GM19468 (cell line): Measurements from ENCODE around the gene MAP3K15.

Experiments used
- ATAC-seq: cut with Tn5 transposase; IDR thresholded peaks from one replicate; pipeline ENCODE4 v1.9.1; 2021; ENCODE audit warnings: mild to moderate bottlenecking, moderate library complexity, moderate number of reproducible peaks; ENCODE audit not compliant: unreplicated experiment; ENCODE audit errors: extremely low read depth

Gene MAP3K15, protein sequence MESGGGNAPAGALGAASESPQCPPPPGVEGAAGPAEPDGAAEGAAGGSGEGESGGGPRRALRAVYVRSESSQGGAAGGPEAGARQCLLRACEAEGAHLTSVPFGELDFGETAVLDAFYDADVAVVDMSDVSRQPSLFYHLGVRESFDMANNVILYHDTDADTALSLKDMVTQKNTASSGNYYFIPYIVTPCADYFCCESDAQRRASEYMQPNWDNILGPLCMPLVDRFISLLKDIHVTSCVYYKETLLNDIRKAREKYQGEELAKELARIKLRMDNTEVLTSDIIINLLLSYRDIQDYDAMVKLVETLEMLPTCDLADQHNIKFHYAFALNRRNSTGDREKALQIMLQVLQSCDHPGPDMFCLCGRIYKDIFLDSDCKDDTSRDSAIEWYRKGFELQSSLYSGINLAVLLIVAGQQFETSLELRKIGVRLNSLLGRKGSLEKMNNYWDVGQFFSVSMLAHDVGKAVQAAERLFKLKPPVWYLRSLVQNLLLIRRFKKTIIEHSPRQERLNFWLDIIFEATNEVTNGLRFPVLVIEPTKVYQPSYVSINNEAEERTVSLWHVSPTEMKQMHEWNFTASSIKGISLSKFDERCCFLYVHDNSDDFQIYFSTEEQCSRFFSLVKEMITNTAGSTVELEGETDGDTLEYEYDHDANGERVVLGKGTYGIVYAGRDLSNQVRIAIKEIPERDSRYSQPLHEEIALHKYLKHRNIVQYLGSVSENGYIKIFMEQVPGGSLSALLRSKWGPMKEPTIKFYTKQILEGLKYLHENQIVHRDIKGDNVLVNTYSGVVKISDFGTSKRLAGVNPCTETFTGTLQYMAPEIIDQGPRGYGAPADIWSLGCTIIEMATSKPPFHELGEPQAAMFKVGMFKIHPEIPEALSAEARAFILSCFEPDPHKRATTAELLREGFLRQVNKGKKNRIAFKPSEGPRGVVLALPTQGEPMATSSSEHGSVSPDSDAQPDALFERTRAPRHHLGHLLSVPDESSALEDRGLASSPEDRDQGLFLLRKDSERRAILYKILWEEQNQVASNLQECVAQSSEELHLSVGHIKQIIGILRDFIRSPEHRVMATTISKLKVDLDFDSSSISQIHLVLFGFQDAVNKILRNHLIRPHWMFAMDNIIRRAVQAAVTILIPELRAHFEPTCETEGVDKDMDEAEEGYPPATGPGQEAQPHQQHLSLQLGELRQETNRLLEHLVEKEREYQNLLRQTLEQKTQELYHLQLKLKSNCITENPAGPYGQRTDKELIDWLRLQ (N-terminal part only)

DNA sequence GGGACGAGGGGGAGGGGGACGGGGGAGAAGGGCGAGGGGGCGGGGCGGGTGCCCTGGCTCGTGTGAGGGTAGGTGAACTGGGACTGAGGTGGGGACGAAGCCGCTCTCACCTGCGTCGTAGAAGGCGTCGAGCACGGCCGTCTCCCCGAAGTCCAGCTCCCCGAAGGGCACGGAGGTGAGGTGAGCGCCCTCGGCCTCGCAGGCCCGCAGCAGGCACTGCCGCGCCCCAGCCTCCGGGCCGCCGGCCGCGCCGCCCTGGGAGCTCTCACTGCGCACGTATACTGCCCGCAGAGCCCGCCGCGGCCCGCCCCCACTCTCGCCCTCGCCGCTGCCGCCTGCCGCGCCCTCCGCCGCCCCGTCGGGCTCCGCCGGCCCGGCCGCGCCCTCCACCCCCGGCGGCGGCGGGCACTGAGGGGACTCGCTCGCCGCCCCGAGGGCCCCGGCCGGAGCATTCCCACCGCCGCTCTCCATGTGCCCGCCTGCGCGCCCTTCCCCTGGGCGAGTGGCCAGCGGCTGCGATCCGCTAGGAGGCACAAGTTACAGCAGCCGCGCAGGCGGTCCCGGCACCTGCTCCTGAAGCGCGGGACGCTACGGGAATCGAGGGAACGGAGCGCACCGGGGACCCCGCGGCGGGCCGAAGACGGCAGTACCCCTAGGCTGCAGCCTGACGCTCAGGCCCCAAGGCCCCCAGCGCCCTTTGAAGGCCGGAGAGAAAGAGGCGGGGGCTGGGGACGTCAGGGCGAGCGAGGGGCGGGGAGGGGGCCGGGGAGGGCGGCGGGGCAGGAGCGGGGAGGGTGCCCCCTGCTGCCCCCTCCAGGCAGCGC is at the start of gene MAP3K15:
TSS of gene MAP3K15 (minus strand) at position 718 of the 824 bp plus-strand sequence. CDS start at position 471, 247 bp downstream.
- no peak for ATAC-seq

DNA sequence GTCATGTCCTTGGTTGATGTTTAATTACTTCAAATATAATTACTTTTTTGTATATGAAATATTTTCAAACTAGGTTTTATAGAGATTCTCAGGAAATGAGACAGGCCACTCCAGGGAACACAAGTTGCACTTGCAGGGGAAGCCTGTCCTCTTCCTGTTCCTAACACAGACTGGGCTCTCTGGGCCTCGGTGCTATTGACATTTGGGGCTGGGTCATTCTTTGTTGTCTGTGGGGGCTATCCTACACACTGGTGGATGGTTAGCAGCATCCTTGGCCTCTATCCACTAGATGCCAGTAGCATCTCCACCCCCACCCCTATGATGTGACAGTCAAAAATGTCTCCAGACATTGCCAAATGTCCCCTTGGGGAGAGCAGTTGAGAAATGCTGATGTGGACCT is 49.3 kb upstream of the MAP3K15 start:
- ATAC-seq = no peak

DNA sequence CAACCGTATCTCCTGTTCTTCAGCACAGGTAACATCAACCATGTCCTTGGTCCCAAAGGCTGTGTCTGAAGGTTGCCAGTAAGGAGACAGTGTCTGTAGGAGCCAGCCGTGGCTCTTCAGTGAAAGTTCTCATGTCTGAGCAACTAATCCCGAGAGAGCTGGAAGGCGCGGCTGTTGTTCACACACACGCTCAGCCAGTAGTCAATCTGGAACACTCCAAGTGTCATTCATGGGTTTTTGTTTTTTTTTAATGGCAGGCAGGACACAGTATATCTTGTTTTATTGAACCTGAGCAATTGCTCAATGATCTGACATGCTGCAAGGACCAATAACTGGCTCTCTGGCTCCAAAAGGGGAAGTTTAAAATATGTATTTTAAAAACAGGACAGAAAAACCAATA is 48.4 kb upstream of the MAP3K15 start:
- ATAC-seq = no peak

DNA sequence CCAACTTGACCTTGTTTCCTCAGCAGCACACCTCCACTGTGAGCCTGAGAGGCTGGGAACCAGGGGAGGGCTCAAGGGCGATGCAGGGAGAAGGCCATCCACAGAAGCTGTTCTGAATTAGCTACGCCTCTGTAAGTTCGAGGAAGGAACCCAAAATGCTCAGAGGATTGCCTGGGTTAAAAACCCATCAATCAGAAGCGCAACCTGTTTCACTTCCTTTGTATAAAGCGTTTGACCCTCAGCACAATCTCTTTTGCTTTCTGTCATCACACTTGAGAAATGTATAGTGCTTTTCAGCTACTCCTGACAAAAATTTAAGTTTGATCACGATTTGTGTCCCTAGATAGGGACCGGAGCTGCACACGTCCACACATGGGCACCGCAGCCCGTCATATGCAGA is 48.0 kb upstream of the MAP3K15 start:
- ATAC-seq = no peak

DNA sequence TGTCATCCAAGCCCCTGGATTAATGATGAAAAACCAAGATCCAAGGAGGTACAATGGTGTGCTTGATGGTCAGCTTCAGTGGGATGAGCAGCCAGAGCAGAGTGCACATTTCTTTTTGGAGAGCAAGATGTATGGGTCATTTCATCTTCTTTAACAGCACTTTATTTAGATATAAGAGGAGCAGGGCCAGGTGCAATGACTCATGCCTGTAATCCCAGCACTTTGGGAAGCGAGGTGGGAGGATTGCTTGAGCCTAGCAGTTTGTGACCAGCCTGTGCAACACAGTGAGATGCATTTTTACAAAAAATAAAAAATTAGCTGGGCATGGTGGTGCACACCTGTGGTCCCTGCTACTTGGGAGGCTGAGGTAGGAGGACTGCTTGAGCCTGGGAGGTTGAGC is 45.3 kb upstream of the MAP3K15 start:
- no peak for ATAC-seq

DNA sequence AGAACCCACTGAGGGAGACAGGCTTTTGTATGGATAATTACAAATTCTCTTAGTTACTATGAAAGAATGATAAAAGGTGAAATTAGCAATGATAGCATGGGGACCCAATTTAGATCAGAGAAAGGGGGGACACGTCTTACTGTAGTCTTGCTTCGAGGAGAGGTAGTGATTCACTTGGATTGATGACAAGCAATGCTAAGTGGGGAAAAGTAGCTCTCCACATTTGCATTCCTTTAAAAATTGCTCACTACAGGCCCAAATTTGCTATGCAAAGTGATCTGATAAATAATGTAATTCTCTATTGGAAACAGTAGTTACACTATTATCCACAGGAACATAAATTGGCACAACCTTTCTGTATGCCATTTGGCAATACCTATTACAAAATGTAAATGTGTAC is 42.5 kb upstream of the MAP3K15 start:
- ATAC-seq = no peak

DNA sequence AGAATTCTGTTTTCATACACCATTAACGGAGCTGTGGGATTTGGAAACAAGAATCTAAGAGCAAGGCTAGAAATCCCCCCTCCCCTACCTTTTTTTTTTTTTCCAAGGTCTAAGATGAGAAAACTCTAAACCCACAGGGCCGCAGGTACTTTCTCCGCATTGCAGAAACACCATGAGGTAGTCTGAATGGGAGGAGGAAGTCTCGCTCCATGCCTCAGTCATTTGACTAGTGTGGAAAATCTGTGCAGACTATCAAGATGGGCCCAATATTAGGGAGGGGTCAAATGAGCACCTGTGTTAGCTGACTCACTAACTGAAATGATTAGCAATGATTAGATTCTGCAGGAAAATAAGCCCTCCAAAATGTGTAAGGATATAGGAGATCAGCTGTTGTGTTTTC is 40.9 kb upstream of the MAP3K15 start:
- ATAC-seq = no peak

DNA sequence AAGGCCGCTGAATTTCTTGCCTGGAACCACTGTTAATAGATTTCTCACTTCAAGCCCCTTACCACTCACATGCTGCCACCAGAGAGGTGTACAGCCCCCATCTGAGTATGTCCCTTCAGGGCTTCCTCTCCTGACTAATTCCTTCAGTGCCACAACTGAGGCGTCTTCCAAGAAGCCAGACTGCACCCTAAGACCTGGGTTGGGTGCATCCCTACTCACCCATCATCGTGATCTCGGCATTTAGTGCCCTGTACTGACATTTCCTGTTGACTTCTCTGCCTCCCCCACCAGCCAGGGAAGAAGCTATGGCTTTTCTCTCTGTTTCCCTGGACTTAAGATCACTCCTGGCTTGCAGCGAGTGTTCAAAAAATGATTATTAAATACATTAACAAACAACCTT is 40.4 kb upstream of the MAP3K15 start:
- ATAC-seq = no peak

DNA sequence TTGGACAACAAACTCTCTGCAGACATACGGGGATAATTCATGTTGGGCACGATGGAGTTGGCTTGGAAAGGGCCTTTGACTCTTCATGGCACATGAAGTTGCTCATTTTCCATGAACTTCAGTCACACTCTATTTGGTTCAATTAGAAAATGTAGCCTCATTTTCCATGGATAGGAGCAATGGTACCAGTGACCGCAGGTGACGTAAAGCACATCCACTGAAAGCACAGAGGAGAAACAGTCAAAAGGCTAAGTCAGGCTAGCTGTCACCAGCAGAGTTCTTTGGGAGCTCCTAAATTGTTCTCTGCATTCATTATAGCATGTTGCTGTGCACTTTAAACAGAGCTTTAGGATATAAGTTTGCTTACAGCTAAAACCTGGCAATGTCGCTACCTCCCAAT is 39.9 kb upstream of the MAP3K15 start:
- ATAC-seq = no peak

DNA sequence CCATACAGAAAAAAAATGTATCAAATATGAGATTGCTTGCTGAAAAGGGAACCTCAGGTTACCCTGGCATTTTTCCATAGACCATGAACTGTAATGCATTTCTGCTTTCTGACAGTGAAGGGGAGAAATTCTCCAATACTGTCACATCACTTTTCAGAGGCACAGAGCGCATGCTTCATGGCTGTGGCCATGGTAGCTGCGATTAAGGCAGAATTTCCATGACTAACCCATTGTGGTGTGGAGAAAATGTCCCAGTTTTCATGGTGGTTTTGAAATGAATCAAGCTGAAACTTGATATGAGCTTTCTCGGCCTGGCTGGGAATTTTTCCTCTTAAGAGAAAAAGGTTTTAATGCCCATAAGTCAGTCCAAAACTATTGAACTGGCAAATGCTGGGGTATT is 39.5 kb upstream of the MAP3K15 start:
- ATAC-seq = no peak

DNA sequence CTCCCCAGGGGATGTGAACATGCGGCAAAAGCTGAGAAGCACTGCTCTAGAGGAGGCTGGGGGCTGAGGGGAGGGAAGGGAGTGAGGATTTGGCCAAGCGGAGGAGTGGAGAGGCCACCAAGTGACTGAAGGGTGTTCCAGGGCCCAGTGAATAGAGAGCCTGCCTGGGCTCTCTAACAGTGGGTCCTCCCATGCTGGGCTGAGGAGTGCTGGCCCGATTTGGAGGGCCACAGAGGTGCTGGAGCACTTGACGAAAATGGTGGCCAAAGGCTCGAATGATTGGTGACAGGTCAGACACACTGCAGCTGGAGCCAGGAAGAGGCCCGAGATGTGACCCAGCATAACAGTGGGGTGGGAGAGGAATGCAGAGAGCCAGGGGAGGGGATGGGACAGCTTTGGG is 37.5 kb upstream of the MAP3K15 start:
- ATAC-seq = no peak

DNA sequence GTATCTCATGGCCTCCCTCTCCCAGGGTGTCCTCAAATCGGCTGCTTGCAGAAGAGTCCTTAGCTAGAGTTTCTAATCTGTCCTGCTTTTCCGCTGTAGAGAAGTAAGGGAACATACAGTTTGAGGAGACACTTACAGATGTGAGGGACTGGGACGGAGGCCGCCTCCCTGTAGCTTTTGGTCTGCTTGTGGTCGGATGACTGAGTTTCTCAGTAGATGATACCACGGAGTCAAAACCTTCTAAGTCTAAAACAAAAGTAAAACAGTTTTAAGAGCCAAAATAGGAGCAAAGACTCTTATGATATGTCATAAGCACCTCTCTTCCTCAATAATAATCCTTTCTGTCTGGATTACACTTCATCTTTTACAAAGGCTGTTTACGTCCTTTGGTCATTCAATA is 34.5 kb upstream of the MAP3K15 start:
- ATAC-seq = no peak

DNA sequence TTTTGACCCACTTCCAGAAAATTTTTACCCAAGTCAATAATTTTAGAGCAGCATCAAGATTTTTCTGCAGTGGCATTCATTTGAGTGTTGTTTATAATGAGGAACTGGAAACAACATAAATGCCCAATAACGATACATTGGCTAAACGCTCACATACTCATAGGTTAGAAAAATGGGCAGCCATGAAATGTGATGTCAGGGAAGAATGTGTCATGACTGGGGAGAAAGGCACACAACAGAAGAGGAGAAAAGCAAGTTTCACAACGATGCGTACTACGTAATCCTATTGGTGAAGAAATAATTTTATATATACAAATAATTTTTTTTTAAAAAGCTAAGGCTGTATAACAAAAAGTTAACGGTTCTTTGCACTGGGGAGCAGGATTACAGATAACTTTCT is 33.6 kb upstream of the MAP3K15 start:
- no peak for ATAC-seq

DNA sequence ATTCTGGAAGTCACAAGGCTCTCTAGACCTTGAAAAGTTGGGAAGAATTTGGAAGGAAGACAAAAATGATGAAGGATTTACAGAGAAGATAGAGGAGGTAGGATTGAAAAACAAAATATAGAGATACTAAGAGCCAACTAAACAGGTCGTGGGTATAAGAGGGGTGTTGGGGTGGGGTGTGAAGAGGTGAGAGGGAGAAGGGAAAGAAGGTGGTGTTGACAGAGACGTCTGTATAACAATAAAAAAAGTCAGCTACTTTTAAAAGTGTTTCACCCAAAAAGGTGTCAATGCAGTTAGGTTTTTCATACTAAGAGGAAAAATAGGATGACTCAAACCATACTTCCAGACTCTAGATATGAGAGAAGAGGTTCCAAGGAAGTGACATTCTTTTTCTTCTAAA is 33.0 kb upstream of the MAP3K15 start:
- no peak for ATAC-seq

DNA sequence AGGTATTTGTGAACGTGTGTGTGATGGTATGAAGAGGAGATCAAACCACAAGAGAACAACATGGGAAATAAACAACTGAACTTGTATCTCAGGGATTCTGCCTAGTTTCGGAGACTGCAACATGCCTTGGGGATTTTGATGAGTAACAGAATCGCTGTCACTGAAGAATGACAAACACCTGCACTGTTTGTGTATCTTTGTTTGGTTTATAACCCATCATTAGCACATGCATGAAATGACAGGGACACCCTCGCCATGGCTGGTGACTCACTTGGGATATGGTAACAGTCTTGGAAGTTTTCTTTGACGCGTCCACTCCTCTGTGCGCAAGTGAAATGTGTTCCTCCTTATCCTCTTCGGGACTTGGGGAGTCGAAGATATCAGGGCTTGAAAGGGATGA is 30.3 kb upstream of the MAP3K15 start:
- no peak for ATAC-seq

DNA sequence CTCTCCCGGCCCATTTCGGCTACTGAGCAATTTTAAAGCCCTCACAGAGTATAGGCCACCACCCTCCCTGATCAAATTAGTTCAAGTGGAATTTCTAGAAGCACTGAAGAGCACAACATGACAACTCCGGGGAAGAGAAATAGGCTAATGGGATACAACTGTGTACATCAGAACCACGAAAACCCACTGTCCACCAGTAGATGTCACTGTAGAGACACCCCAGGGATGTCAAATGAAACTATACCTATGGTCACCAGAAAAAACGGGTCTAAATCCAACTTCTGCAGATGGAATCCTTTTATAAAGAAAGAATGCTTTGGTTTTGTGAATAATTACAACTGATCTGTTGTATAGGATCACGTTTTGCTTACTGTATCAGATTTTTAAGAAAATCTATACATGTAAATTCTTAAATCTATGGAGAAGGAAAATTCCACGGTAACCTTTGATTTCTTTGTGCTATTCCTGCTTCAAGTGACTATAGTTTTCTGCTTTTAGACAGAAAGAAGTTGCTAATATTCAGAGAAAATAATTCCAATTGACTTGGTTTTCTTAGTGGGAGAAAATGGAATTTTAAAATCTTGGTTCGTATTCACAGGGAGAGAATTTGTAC is 29.5 kb upstream of the MAP3K15 start:
- no peak for ATAC-seq

DNA sequence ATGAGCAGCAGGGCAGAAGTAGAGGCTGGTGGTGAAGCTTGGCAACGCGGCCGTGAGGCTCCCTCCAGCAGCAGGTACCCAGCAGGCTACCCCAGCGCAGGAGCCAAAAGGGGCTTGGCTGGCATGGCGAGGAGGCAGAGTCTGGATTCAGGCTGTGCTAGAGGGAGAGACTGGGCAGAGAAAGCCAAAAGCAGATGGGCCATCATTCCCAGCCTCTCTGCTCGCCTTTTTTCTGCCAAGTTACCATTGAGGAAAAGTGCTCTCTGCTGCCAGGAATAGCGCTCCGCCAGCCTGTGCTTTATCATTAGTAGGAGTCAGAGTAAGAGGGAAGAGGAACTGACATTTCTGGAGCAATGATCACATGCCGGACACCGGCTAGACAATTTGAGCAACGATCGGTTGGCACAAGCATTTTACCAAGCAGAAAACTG is 28.7 kb upstream of the MAP3K15 start:
- ATAC-seq = no peak

DNA sequence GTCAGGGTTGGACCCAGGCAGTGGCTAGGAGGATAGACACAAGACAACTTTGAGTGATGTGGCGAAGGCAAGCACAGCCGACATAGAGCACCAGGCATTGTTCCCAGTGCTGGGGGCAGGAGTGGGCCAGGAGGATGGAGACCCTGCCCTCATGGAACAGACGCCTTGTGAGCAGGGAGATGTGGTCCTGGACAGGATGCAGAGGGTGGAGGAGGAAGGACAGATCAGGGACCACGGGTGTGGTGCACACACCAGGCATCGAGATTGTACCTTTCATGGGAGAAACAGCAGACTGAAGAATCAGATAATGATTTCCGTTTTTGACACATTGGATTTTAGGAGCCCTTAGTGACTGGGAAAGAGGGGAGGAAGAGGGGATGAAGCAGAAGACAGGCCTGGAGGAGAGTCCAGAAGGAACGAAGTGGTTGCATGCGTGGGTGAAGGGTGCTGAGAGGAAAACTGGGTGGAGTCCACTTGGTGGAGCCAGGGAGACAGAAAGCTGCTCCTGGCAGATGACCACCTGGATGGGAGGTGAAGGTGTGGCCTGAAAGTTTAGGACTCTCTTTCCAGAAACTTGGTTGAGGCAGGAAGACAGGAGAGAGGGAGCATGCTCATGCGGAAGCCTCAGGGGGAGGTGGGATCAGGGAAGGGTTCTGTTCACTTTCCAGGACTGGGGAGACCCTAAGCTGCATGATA is 27.9 kb upstream of the MAP3K15 start:
- no peak for ATAC-seq

DNA sequence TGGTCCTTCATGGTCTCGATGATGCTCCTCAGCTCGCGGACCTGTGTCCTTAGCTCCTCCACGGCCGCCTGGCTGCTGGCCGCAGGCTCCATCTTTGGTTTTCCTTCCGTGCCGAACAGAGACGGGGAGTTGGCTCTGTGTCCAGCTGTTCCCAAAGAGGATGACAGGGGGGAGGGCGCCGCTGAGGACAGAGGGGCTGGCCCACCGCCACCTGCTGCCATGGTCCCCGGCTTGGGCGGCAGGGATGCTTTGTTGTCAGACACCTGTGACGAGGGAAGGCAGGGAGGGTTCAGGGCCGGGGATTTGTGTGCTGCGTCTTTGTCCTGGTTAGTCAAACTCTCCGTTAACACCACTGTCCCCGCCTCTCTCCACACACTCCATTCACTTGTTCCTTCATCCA is 26.6 kb upstream of the MAP3K15 start:
- ATAC-seq = no peak
